Inflammatory macrophage treated with lipopolysaccharide for 4 hours (primary cell): Measurements from ENCODE around the gene SULF2.

ENCODE experiments used
- DNase-seq: peaks from one replicate; pipeline ENCODE4 v3.0.0-alpha.2; 2020

SULF2 gene

GRCh38 chr20:47627540-47627939, 157.7 kb downstream of the SULF2 start:
- DNase-seq = no peak

GRCh38 chr20:47623206-47623605, 162.1 kb downstream of the SULF2 start:
- no peak for DNase-seq

- DNase-seq = no peak
Observed at GRCh38 chr20:47622118-47622665, 163.1 kb downstream of the SULF2 start.

- peak; percentile 50 for DNase-seq
Observed at GRCh38 chr20:47620808-47621805, 164.2 kb downstream of the SULF2 start.

- DNase-seq = no peak
Observed at GRCh38 chr20:47618479-47618878, 166.8 kb downstream of the SULF2 start.

GRCh38 chr20:47614703-47615309, 170.5 kb downstream of the SULF2 start:
- no peak for DNase-seq

- no peak for DNase-seq
Observed at GRCh38 chr20:47612670-47613069, 172.6 kb downstream of the SULF2 start.

GRCh38 chr20:47611785-47612184, 173.5 kb downstream of the SULF2 start:
- no peak for DNase-seq

- no peak for DNase-seq
Observed at GRCh38 chr20:47610945-47611250, 174.4 kb downstream of the SULF2 start.

GRCh38 chr20:47610247-47610944, 174.9 kb downstream of the SULF2 start:
- peak; percentile 84 for DNase-seq

GRCh38 chr20:47609001-47609400, 176.3 kb downstream of the SULF2 start:
- peak; percentile 28 for DNase-seq
